Measurements from ENCODE around the gene CLIC3. TPM values are rescaled to one million over a fixed set of nuclear protein-coding genes. Genes with fewer than 3 reads are reported as not detected.

Gene CLIC3
- total RNA-seq, 2 donors from 2014 or later = 3.6 to 15.4 TPM

GRCh38 chr9:136946228-136947027, 49.9 kb downstream of the CLIC3 start:
- Histone ChIP-seq H3K9ac (ENCODE audit: low read depth in 2 of 2, low read length in 2 of 2) (no peak overlapping the region), H3K36me3 (peaks cover 14% of the 10 kb centered on the region), H3K4me1 (peaks cover 11% of the 10 kb centered on the region), H3K27me3 (no peaks in the 10 kb centered on the region), H3K27ac (no peak overlapping the region), H3K4me3 (no peak overlapping the region), H3K9me3 (no peaks in the 10 kb centered on the region)
- DNase-seq = no peak
- no peak for TF ChIP-seq CTCF (IDR thresholded peaks at IDR 0.05)
- intact Hi-C loops (cut with DNase I) = no loop called here

- Histone ChIP-seq H3K4me3 (no peak overlapping the region), H3K9me3 (no peaks in the 10 kb centered on the region), H3K27ac (no peak overlapping the region), H3K9ac (ENCODE audit: low read depth in 2 of 2, low read length in 2 of 2) (peak overlapping the region in 1 of 2 donors; percentile 33), H3K4me1 (peaks cover 10% of the 10 kb centered on the region), H3K36me3 (peaks cover 22% of the 10 kb centered on the region), H3K27me3 (no peaks in the 10 kb centered on the region)
- TF ChIP-seq CTCF (IDR thresholded peaks at IDR 0.05) = no peak
- intact Hi-C loops (cut with DNase I) = loop anchor here (2.0 kb wide), 1 partner anchor 83 kb away; the partner anchor contains the start of gene ABCA2
- DNase-seq = no peak
Observed at GRCh38 chr9:136945333-136946227, 50.8 kb downstream of the CLIC3 start.

Other genes with a start within 250 kb of the CLIC3 start
- 1 to 10 TPM in 1 of 2 donors, under 1 TPM in 1; 0.56 to 1.2 TPM for gene LCN6, start 248.0 kb downstream of the CLIC3 start, total RNA-seq
- not detected for gene LCN8, start 238.3 kb downstream of the CLIC3 start, total RNA-seq
- 1 to 10 TPM in 1 of 2 donors, not detected in 1; 3.4 TPM for gene LCN15, start 232.1 kb downstream of the CLIC3 start, total RNA-seq
- 100 to 1,000 TPM; 236 to 366 TPM for gene TMEM141, start 205.2 kb downstream of the CLIC3 start, total RNA-seq
- gene CCDC183, start 200.2 kb downstream of the CLIC3 start, total RNA-seq = 10 to 100 TPM in 1 of 2 donors, 1 to 10 TPM in 1; 2.4 to 20.0 TPM
- gene RABL6, start 188.6 kb downstream of the CLIC3 start, total RNA-seq = 100 to 1,000 TPM; 126 to 163 TPM
- gene AJM1, start 154.1 kb downstream of the CLIC3 start, total RNA-seq = 10 to 100 TPM; 11.5 to 17.1 TPM
- gene PHPT1, start 147.2 kb downstream of the CLIC3 start, total RNA-seq = 100 to 1,000 TPM; 137 to 176 TPM
- 10 to 100 TPM; 11.0 to 61.7 TPM for gene MAMDC4, start 144.2 kb downstream of the CLIC3 start, total RNA-seq
- 100 to 1,000 TPM; 442 to 494 TPM for gene EDF1, start 130.3 kb downstream of the CLIC3 start, total RNA-seq
- gene TRAF2, start 110.1 kb downstream of the CLIC3 start, total RNA-seq = 10 to 100 TPM; 22.4 to 50.6 TPM
- gene FBXW5, start 51.8 kb downstream of the CLIC3 start, total RNA-seq = 100 to 1,000 TPM; 162 to 174 TPM
- gene C8G, start 51.3 kb downstream of the CLIC3 start, total RNA-seq = 10 to 100 TPM in 1 of 2 donors, 1 to 10 TPM in 1; 5.3 to 11.9 TPM
- gene LCN12, start 44.3 kb downstream of the CLIC3 start, total RNA-seq = 1 to 10 TPM; 6.5 to 8.6 TPM
- gene PTGDS, start 19.1 kb downstream of the CLIC3 start, total RNA-seq = 10 to 100 TPM; 15.9 to 26.1 TPM
- not detected for gene LCNL1, start 13.6 kb downstream of the CLIC3 start, total RNA-seq
- 10 to 100 TPM; 29.9 to 81.0 TPM for gene PAXX, start 4.1 kb downstream of the CLIC3 start, total RNA-seq
- gene ABCA2, start 31.7 kb upstream of the CLIC3 start, total RNA-seq = 10 to 100 TPM; 22.4 to 47.5 TPM
- not detected for gene FUT7, start 35.5 kb upstream of the CLIC3 start, total RNA-seq
- 100 to 1,000 TPM; 149 to 177 TPM for gene NPDC1, start 49.6 kb upstream of the CLIC3 start, total RNA-seq
- 10 to 100 TPM; 20.5 to 22.1 TPM for gene ENTPD2, start 57.5 kb upstream of the CLIC3 start, total RNA-seq
- 10 to 100 TPM; 19.2 to 57.8 TPM for gene SAPCD2, start 74.0 kb upstream of the CLIC3 start, total RNA-seq
- 10 to 100 TPM in 1 of 2 donors, 1 to 10 TPM in 1; 9.0 to 13.0 TPM for gene UAP1L1, start 80.9 kb upstream of the CLIC3 start, total RNA-seq
- gene MAN1B1, start 90.4 kb upstream of the CLIC3 start, total RNA-seq = 10 to 100 TPM; 43.5 to 52.6 TPM
- 10 to 100 TPM; 46.2 to 52.5 TPM for gene DPP7, start 118.2 kb upstream of the CLIC3 start, total RNA-seq
- under 1 TPM; 0.47 to 0.93 TPM for gene GRIN1, start 142.6 kb upstream of the CLIC3 start, total RNA-seq
- gene LRRC26, start 173.5 kb upstream of the CLIC3 start, total RNA-seq = 10 to 100 TPM; 64.6 to 95.8 TPM
- gene TMEM210, start 175.5 kb upstream of the CLIC3 start, total RNA-seq = under 1 TPM in 1 of 2 donors, not detected in 1; 0.67 TPM
- gene ANAPC2, start 192.0 kb upstream of the CLIC3 start, total RNA-seq = 10 to 100 TPM; 33.8 to 67.8 TPM
- 100 to 1,000 TPM in 1 of 2 donors, 10 to 100 TPM in 1; 60.0 to 100 TPM for gene SSNA1, start 192.1 kb upstream of the CLIC3 start, total RNA-seq
- 100 to 1,000 TPM in 1 of 2 donors, 10 to 100 TPM in 1; 83.1 to 124 TPM for gene TPRN, start 204.2 kb upstream of the CLIC3 start, total RNA-seq
- 10 to 100 TPM; 35.7 to 43.5 TPM for gene TMEM203, start 209.1 kb upstream of the CLIC3 start, total RNA-seq
- 10 to 100 TPM; 11.7 to 36.9 TPM for gene NDOR1, start 209.1 kb upstream of the CLIC3 start, total RNA-seq
- 1 to 10 TPM; 6.5 to 9.3 TPM for gene RNF208, start 225.7 kb upstream of the CLIC3 start, total RNA-seq
- under 1 TPM in 1 of 2 donors, not detected in 1; 0.64 TPM for gene CYSRT1, start 228.6 kb upstream of the CLIC3 start, total RNA-seq
- not detected for gene RNF224, start 230.9 kb upstream of the CLIC3 start, total RNA-seq
- not detected for gene SLC34A3, start 234.3 kb upstream of the CLIC3 start, total RNA-seq
- 100 to 1,000 TPM; 303 to 779 TPM for gene TUBB4B, start 244.7 kb upstream of the CLIC3 start, total RNA-seq